ENCODE data around the gene SCG2.

DNA sequence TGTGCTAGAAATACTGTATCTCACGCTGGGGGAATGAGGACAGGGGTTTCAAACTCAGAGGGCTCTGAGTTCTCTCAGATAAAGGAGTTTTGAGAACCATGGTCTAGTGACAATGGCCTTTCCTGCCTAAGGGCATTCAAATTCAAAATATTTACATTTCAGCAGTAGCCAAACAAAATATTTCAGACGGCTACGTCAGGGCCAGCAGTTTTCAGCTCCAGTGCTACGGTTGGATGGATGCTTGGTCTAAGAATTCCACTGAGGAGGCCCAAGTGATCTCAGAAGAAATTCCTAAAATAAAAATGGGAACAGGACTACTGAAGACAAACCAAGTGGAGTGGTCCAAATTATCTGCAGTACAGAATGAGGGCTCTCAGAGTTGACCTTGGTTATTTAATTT is 41.1 kb upstream of the SCG2 start:
- TF ChIP-seq, protein P1, sequence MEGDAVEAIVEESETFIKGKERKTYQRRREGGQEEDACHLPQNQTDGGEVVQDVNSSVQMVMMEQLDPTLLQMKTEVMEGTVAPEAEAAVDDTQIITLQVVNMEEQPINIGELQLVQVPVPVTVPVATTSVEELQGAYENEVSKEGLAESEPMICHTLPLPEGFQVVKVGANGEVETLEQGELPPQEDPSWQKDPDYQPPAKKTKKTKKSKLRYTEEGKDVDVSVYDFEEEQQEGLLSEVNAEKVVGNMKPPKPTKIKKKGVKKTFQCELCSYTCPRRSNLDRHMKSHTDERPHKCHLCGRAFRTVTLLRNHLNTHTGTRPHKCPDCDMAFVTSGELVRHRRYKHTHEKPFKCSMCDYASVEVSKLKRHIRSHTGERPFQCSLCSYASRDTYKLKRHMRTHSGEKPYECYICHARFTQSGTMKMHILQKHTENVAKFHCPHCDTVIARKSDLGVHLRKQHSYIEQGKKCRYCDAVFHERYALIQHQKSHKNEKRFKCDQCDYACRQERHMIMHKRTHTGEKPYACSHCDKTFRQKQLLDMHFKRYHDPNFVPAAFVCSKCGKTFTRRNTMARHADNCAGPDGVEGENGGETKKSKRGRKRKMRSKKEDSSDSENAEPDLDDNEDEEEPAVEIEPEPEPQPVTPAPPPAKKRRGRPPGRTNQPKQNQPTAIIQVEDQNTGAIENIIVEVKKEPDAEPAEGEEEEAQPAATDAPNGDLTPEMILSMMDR (IDR thresholded peaks at IDR 0.05) = no peak
- no peak for TF ChIP-seq POLR2A (IDR thresholded peaks at IDR 0.05)

Data from Peyer's patch (tissue), 4 donors.